CD4-positive, alpha-beta memory T cell (primary cell): ENCODE measurements around the gene MGST2. TPM values are rescaled to one million over a fixed set of nuclear protein-coding genes. Genes with fewer than 3 reads are reported as not detected.

Experiments
- CTCF ChIA-PET: fragments of 350-600 bp; sonication (Branson Sonifier 250); formaldehyde crosslinking; loops from one replicate; lab custom pipeline; 2021; ENCODE audit warnings: inconsistent platforms; ENCODE audit not compliant: partially characterized antibody; lab: Charles Lee
- POLR2A ChIA-PET: fragments of 350-600 bp; sonication (Branson Sonifier 250); formaldehyde crosslinking; loops from one replicate; lab custom pipeline; 2021; ENCODE audit not compliant: partially characterized antibody; lab: Charles Lee
- DNase-seq, 5 donors: peaks; one replicate each; pipeline versions ENCODE4 v3.0.0 to v3.0.0-alpha.2; 2020 to 2022; ENCODE audit warnings: mixed read lengths in 1 of 5
- H3K27ac ChIP-seq: one replicate; pipeline ENCODE4 v1.7.0; 2013; ENCODE audit warnings: low read depth, low read length
- H3K27me3 ChIP-seq: 2 replicates; pipeline ENCODE4 v1.7.0; 2013; ENCODE audit warnings: mild to moderate bottlenecking, low read length, moderate library complexity; ENCODE audit not compliant: insufficient read depth
- H3K36me3 ChIP-seq: 2 replicates; pipeline ENCODE4 v1.7.0; 2013; ENCODE audit warnings: mild to moderate bottlenecking, low read length, moderate library complexity; ENCODE audit not compliant: insufficient read depth
- H3K4me1 ChIP-seq: 2 replicates; pipeline ENCODE4 v1.7.0; 2013; ENCODE audit warnings: mild to moderate bottlenecking, low read length, moderate library complexity; ENCODE audit not compliant: insufficient read depth
- H3K4me3 ChIP-seq, 2 donors: one replicate each; pipeline ENCODE4 v1.7.0; 2013; ENCODE audit warnings: low read length in 2 of 2, mild to moderate bottlenecking in 1 of 2
- H3K9me3 ChIP-seq, 2 donors: one replicate each; pipeline ENCODE4 v1.7.0; 2013; ENCODE audit warnings: low read length in 2 of 2, control low read depth in 1 of 2; ENCODE audit not compliant: control insufficient read depth in 1 of 2
- H3K27ac Mint-ChIP-seq, 7 donors: one replicate each; pipeline ENCODE4 v1.8.0; 2020 to 2021; ENCODE audit warnings: mixed read lengths in 7 of 7, mild to moderate bottlenecking in 6 of 7, inconsistent platforms in 3 of 7, moderate library complexity in 3 of 7
- H3K27me3 Mint-ChIP-seq, 2 donors: one replicate each; pipeline ENCODE4 v1.8.0; 2020 to 2021; ENCODE audit warnings: mixed read lengths in 2 of 2
- H3K36me3 Mint-ChIP-seq, 2 donors: one replicate each; pipeline ENCODE4 v1.8.0; 2020 to 2021; ENCODE audit warnings: mixed read lengths in 2 of 2, inconsistent platforms in 1 of 2, mild to moderate bottlenecking in 1 of 2
- H3K4me1 Mint-ChIP-seq, 4 donors: one replicate each; pipeline ENCODE4 v1.8.0; 2020 to 2021; ENCODE audit warnings: mixed read lengths in 4 of 4, mild to moderate bottlenecking in 1 of 4
- H3K4me3 Mint-ChIP-seq, 8 donors: one replicate each; pipeline ENCODE4 v1.8.0; 2020 to 2021; ENCODE audit warnings: mixed read lengths in 8 of 8, mild to moderate bottlenecking in 7 of 8, moderate library complexity in 6 of 8, inconsistent platforms in 3 of 8
- H3K9me3 Mint-ChIP-seq, 8 donors: one replicate each; pipeline ENCODE4 v1.8.0; 2020 to 2021; ENCODE audit warnings: mixed read lengths in 8 of 8, mild to moderate bottlenecking in 5 of 8, inconsistent platforms in 3 of 8, moderate library complexity in 1 of 8
- intact Hi-C: fragments of 100-400 bp; cut with micrococcal nuclease; formaldehyde crosslinking; loops from one replicate; pipeline ENCODE4 v1.15.1; 2023
- polyA plus RNA-seq, 2 donors: library from polyadenylated mRNA; unstranded; fragments of 300-500 nt; fragmentation: Illumina TruSeq; gene quantifications; one replicate each; pipeline ENCODE4 v1.2.3, GENCODE V29; 2021
- total RNA-seq, 2 experiments: library from RNA; stranded (reverse); gene quantifications; one replicate each; pipeline ENCODE4 v1.2.3, GENCODE V29; 2021

The MGST2 gene
- total and polyA plus RNA-seq, 4 experiments from 2014 or later, result 1.0 to 26.2 (median 8.3) TPM

GRCh38 chr4:139676365-139676764 is 10.7 kb downstream of the MGST2 start:
- no peaks in the 10 kb centered on the region for H3K36me3 ChIP-seq
- H3K27me3 ChIP-seq, result no peaks in the 10 kb centered on the region
- H3K9me3 ChIP-seq, result no peaks in the 10 kb centered on the region
- H3K27ac ChIP-seq, result no peak overlapping the region
- H3K36me3 Mint-ChIP-seq, result peaks cover 0 to 15% of the 10 kb centered on the region in 2 donors
- POLR2A ChIA-PET, result no interaction called here
- H3K4me1 Mint-ChIP-seq, result no peaks in the 10 kb centered on the region
- H3K4me1 ChIP-seq, result no peaks in the 10 kb centered on the region
- no peak overlapping the region for H3K4me3 Mint-ChIP-seq
- no peak for DNase-seq
- no peak overlapping the region for H3K27ac Mint-ChIP-seq
- no peak overlapping the region for H3K4me3 ChIP-seq
- intact Hi-C loops, result no loop called here
- no peaks in the 10 kb centered on the region for H3K9me3 Mint-ChIP-seq
- no peaks in the 10 kb centered on the region for H3K27me3 Mint-ChIP-seq
- CTCF ChIA-PET, result no interaction called here

DNA sequence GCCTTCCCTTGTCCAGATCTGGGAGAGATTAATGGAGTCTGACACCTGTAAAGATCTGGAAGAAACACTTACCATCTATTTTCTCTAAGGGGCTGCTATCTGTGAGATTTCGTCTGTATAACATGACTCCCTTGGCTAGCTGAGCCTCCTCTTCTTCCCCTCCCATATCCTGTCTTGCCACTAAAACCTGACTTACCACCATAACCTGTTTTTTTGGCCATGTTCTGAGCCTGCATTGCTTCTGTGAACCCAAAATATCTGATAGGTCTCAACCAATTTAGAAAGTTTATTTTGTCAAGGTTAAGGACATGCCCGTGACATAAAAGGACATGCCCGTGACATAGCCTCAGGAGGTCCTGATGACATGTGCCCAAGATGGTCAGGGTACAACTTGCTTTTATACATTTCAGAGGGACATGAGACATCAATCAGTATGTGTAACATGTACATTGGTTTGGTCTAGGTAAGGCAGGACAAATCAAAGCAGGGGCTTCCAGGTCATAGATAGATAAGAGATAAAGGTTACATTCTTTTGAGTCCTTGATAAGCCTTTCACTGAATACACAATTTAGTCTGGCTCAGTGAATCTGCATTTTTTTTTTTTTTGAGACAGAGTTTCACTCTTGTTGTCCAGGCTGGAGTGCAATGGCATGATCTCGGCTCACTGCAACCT is 11.4 kb downstream of the MGST2 start:
- Histone ChIP-seq H3K27ac (no peak overlapping the region), H3K4me3 (no peak overlapping the region), H3K27me3 (no peaks in the 10 kb centered on the region), H3K36me3 (no peaks in the 10 kb centered on the region), H3K4me1 (no peaks in the 10 kb centered on the region), H3K9me3 (no peaks in the 10 kb centered on the region)
- no peaks in the 10 kb centered on the region for H3K27me3 Mint-ChIP-seq
- intact Hi-C loops, result no loop called here
- H3K36me3 Mint-ChIP-seq, result peaks cover 0 to 15% of the 10 kb centered on the region in 2 donors
- no peak overlapping the region for H3K27ac Mint-ChIP-seq
- DNase-seq, result no peak
- peaks cover 0 to under 1% (median 0%) of the 10 kb centered on the region in 4 donors for H3K4me1 Mint-ChIP-seq
- POLR2A ChIA-PET, result no interaction called here
- no peak overlapping the region for H3K4me3 Mint-ChIP-seq
- CTCF ChIA-PET, result no interaction called here
- H3K9me3 Mint-ChIP-seq, result no peaks in the 10 kb centered on the region

GRCh38 chr4:139682309-139682708 is 16.7 kb downstream of the MGST2 start:
- H3K4me1 Mint-ChIP-seq, result peaks cover 0 to 21% (median 5%) of the 10 kb centered on the region in 4 donors
- no peaks in the 10 kb centered on the region for H3K4me1 ChIP-seq
- peaks cover 0 to 2% (median 0%) of the 10 kb centered on the region in 8 donors for H3K9me3 Mint-ChIP-seq
- no peak for DNase-seq
- peaks cover 0 to 33% of the 10 kb centered on the region in 2 donors for H3K36me3 Mint-ChIP-seq
- H3K36me3 ChIP-seq, result no peaks in the 10 kb centered on the region
- no peak overlapping the region for H3K27ac ChIP-seq
- ChIA-PET CTCF (interaction anchor here (1.8 kb wide), 1 partner anchor 25 kb away, joined by 6 read pairs; no protein-coding TSS in a partner anchor), POLR2A (no interaction called here)
- H3K4me3 Mint-ChIP-seq, result no peak overlapping the region
- H3K27me3 ChIP-seq, result no peaks in the 10 kb centered on the region
- intact Hi-C loops, result no loop called here
- peak overlapping the region in 1 of 7 donors; percentile 57 for H3K27ac Mint-ChIP-seq
- H3K27me3 Mint-ChIP-seq, result no peaks in the 10 kb centered on the region
- H3K4me3 ChIP-seq, result no peak overlapping the region
- no peaks in the 10 kb centered on the region for H3K9me3 ChIP-seq

GRCh38 chr4:139682741-139683151 is 17.1 kb downstream of the MGST2 start:
- Mint-ChIP-seq H3K9me3 (peaks cover 0 to 2% (median 0%) of the 10 kb centered on the region in 8 donors), H3K4me3 (no peak overlapping the region), H3K4me1 (peaks cover 0 to 21% (median 5%) of the 10 kb centered on the region in 4 donors), H3K36me3 (peaks cover 0 to 35% of the 10 kb centered on the region in 2 donors), H3K27me3 (no peaks in the 10 kb centered on the region), H3K27ac (peak overlapping the region in 1 of 7 donors; percentile 57)
- H3K27me3 ChIP-seq, result no peaks in the 10 kb centered on the region
- intact Hi-C loops, result no loop called here
- ChIA-PET CTCF (interaction anchor here (1.8 kb wide), 1 partner anchor 26 kb away, joined by 6 read pairs; no protein-coding TSS in a partner anchor), POLR2A (no interaction called here)
- H3K9me3 ChIP-seq, result no peaks in the 10 kb centered on the region
- H3K4me1 ChIP-seq, result no peaks in the 10 kb centered on the region
- no peaks in the 10 kb centered on the region for H3K36me3 ChIP-seq
- no peak overlapping the region for H3K27ac ChIP-seq
- H3K4me3 ChIP-seq, result no peak overlapping the region
- DNase-seq, result no peak

GRCh38 chr4:139684351-139684750 is 18.7 kb downstream of the MGST2 start:
- peaks cover 0 to 2% (median 0%) of the 10 kb centered on the region in 8 donors for H3K9me3 Mint-ChIP-seq
- Histone ChIP-seq H3K4me1 (no peaks in the 10 kb centered on the region), H3K27ac (no peak overlapping the region), H3K36me3 (no peaks in the 10 kb centered on the region), H3K9me3 (no peaks in the 10 kb centered on the region), H3K4me3 (no peak overlapping the region), H3K27me3 (no peaks in the 10 kb centered on the region)
- POLR2A ChIA-PET, result no interaction called here
- CTCF ChIA-PET, result interaction anchor here (1.2 to 1.3 kb wide), 3 partner anchors 27 to 50 kb away, joined by 3 to 5 read pairs (median 4); no protein-coding TSS in a partner anchor
- no peak overlapping the region for H3K4me3 Mint-ChIP-seq
- no peak for DNase-seq
- peak overlapping the region in 1 of 7 donors; percentile 7 for H3K27ac Mint-ChIP-seq
- peaks cover 0 to 21% (median 5%) of the 10 kb centered on the region in 4 donors for H3K4me1 Mint-ChIP-seq
- intact Hi-C loops, result no loop called here
- peaks cover 0 to 27% of the 10 kb centered on the region in 2 donors for H3K36me3 Mint-ChIP-seq
- no peaks in the 10 kb centered on the region for H3K27me3 Mint-ChIP-seq

DNA sequence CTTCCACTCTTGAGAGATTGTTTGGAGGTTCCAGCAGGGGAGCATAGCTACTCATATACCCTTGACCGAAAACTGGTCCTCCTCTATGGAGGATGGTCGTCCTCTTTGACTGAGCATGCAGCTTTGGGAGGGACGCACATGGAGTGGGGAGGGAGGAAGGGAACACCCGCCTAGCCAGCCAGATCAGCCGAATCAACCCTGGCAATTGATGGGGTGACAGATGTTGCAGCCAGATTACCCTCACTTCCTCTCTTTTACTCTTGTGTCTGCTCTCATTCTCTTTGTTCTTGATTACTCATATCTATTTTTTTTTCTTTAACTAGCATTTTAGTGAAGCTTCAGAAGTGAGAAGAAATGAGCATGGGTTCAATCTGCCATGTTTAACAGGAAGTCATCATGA is 19.6 kb downstream of the MGST2 start:
- no peaks in the 10 kb centered on the region for H3K9me3 ChIP-seq
- H3K9me3 Mint-ChIP-seq, result peaks cover 0 to 2% (median 0%) of the 10 kb centered on the region in 8 donors
- intact Hi-C loops, result no loop called here
- no peaks in the 10 kb centered on the region for H3K27me3 ChIP-seq
- H3K27me3 Mint-ChIP-seq, result no peaks in the 10 kb centered on the region
- no peak overlapping the region for H3K27ac ChIP-seq
- H3K27ac Mint-ChIP-seq, result no peak overlapping the region
- CTCF ChIA-PET, result interaction anchor here (1.2 to 1.3 kb wide), 2 partner anchors 27 to 49 kb away, joined by 3 to 4 read pairs; no protein-coding TSS in a partner anchor
- H3K4me1 ChIP-seq, result no peaks in the 10 kb centered on the region
- no peak for DNase-seq
- H3K4me3 Mint-ChIP-seq, result no peak overlapping the region
- H3K4me1 Mint-ChIP-seq, result peaks cover 0 to 21% (median 5%) of the 10 kb centered on the region in 4 donors
- POLR2A ChIA-PET, result no interaction called here
- H3K4me3 ChIP-seq, result no peak overlapping the region
- H3K36me3 Mint-ChIP-seq, result peaks cover 0 to 22% of the 10 kb centered on the region in 2 donors
- no peaks in the 10 kb centered on the region for H3K36me3 ChIP-seq

DNA sequence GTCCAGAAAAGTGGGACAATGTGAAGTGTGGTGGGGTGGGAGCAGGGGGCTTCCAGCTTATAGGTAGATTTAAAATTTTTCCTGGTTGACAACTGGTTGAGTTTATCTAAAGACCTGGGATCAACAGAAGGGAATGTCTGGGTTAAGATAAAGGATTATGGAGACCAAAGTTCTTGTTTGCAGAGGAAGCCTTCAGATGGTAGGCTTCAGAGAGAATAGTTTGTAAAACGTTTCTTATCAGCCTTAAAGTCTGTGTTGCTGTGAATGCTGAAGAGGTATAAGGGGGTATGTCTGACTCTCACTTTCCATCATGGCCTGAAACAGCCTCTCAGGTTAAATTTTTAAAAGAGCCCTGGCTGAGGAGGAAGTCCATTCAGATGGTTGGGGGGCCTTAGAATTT is 20.5 kb downstream of the MGST2 start:
- Histone ChIP-seq H3K4me3 (no peak overlapping the region), H3K36me3 (no peaks in the 10 kb centered on the region), H3K27me3 (no peaks in the 10 kb centered on the region), H3K27ac (no peak overlapping the region), H3K4me1 (no peaks in the 10 kb centered on the region), H3K9me3 (no peaks in the 10 kb centered on the region)
- Mint-ChIP-seq H3K36me3 (peaks cover 0 to 22% of the 10 kb centered on the region in 2 donors), H3K9me3 (peaks cover 0 to 2% (median 0%) of the 10 kb centered on the region in 8 donors), H3K27me3 (no peaks in the 10 kb centered on the region), H3K27ac (no peak overlapping the region), H3K4me1 (peaks cover 0 to 21% (median 5%) of the 10 kb centered on the region in 4 donors), H3K4me3 (no peak overlapping the region)
- DNase-seq, result no peak
- ChIA-PET POLR2A (no interaction called here), CTCF (no interaction called here)
- intact Hi-C loops, result no loop called here
